Measurements from ENCODE around the gene FKBP8. TPM values are rescaled to one million over a fixed set of nuclear protein-coding genes. Genes with fewer than 3 reads are reported as not detected.

Gene FKBP8
- polyA plus RNA-seq, 1 donor from 2014 or later = 183 TPM

GRCh38 chr19:18558202-18558555, 14.8 kb upstream of the FKBP8 start:
- Histone ChIP-seq H2AFZ (ENCODE audit: low read depth, low read length) (peak overlapping the region; percentile 69), H3K36me3 (ENCODE audit: insufficient read depth, low read length) (no peaks in the 10 kb centered on the region)

GRCh38 chr19:18557411-18558201, 14.2 kb upstream of the FKBP8 start, which contains the start of gene KXD1:
Gene KXD1, plus strand, starts transcription at chr19:18557870. Its CDS starts 4,187 bp downstream, at chr19:18562057.
- H3K9me3 ChIP-seq (ENCODE audit: low read length) = no peaks in the 10 kb centered on the region
- H3K27ac ChIP-seq (ENCODE audit: low read length) = peak within 1 kb of the TSS; percentile 58
- TF ChIP-seq EP300 (conservative IDR thresholded peaks at IDR 0.05; ENCODE audit: poor library complexity, severe bottlenecking) = peak; percentile 78
- TF ChIP-seq REST (IDR thresholded peaks at IDR 0.05; ENCODE audit: borderline replicate concordance) = peak; percentile 54
- TF ChIP-seq MXI1 (conservative IDR thresholded peaks at IDR 0.05; ENCODE audit: poor library complexity, severe bottlenecking) = peak; percentile 90
- TF ChIP-seq TAF1 (IDR thresholded peaks at IDR 0.05; ENCODE audit: low read depth) = no peak
- no peak for TF ChIP-seq EZH2 (IDR thresholded peaks at IDR 0.05; ENCODE audit: borderline replicate concordance, insufficient read depth, low read length, poor library complexity, severe bottlenecking)
- peak; percentile 89 for TF ChIP-seq POLR2AphosphoS5 (IDR thresholded peaks at IDR 0.05)
- H3K9ac ChIP-seq (ENCODE audit: low read length) = peak within 1 kb of the TSS; percentile 77
- peak within 1 kb of the TSS; percentile 86 for H3K4me3 ChIP-seq (ENCODE audit: low read length)
- no peaks in the 10 kb centered on the region for H4K20me1 ChIP-seq (ENCODE audit: insufficient read depth)
- H3K27me3 ChIP-seq (ENCODE audit: insufficient read depth, low read depth, low read length) = no peaks in the 10 kb centered on the region
- peak within 1 kb of the TSS; percentile 96 for H3K4me2 ChIP-seq (ENCODE audit: low read length)
- no peaks in the 10 kb centered on the region for H3K9me2 ChIP-seq (ENCODE audit: insufficient read depth, low read length)
- H3F3A ChIP-seq (ENCODE audit: insufficient read depth, low read length, poor library complexity, severe bottlenecking) = no peaks in the 10 kb centered on the region
- peak within 1 kb of the TSS; percentile 69 for H2AFZ ChIP-seq (ENCODE audit: low read depth, low read length)
- H3K79me2 ChIP-seq (replicated peaks; ENCODE audit: insufficient read depth, low read length) = peaks cover 9% of the 10 kb centered on the region
- H3K36me3 ChIP-seq (ENCODE audit: insufficient read depth, low read length) = no peaks in the 10 kb centered on the region

More at GRCh38 chr19:18558202-18558555, 14.8 kb upstream of the FKBP8 start:
- no peaks in the 10 kb centered on the region for H3F3A ChIP-seq (ENCODE audit: insufficient read depth, low read length, poor library complexity, severe bottlenecking)
- H3K9ac ChIP-seq (ENCODE audit: low read length) = peak overlapping the region; percentile 77
- no peaks in the 10 kb centered on the region for H3K27me3 ChIP-seq (ENCODE audit: insufficient read depth, low read depth, low read length)
- H3K4me2 ChIP-seq (ENCODE audit: low read length) = peak overlapping the region; percentile 96
- peak overlapping the region; percentile 58 for H3K27ac ChIP-seq (ENCODE audit: low read length)
- no peaks in the 10 kb centered on the region for H3K9me3 ChIP-seq (ENCODE audit: low read length)
- peaks cover 9% of the 10 kb centered on the region for H3K79me2 ChIP-seq (replicated peaks; ENCODE audit: insufficient read depth, low read length)
- no peaks in the 10 kb centered on the region for H4K20me1 ChIP-seq (ENCODE audit: insufficient read depth)
- H3K9me2 ChIP-seq (ENCODE audit: insufficient read depth, low read length) = no peaks in the 10 kb centered on the region
- no peak for TF ChIP-seq EZH2 (IDR thresholded peaks at IDR 0.05; ENCODE audit: borderline replicate concordance, insufficient read depth, low read length, poor library complexity, severe bottlenecking)
- H3K4me3 ChIP-seq (ENCODE audit: low read length) = peak overlapping the region; percentile 86

GRCh38 chr19:18551631-18552030, 8.3 kb upstream of the FKBP8 start:
- no peak for TF ChIP-seq SMC3 (conservative IDR thresholded peaks at IDR 0.05; ENCODE audit: poor library complexity)
- TF ChIP-seq REST (IDR thresholded peaks at IDR 0.05; ENCODE audit: borderline replicate concordance) = no peak
- no peak for TF ChIP-seq TAF1 (IDR thresholded peaks at IDR 0.05; ENCODE audit: low read depth)
- no peak for TF ChIP-seq CTCF (IDR thresholded peaks at IDR 0.05; ENCODE audit: poor library complexity, severe bottlenecking)
- TF ChIP-seq EZH2 (IDR thresholded peaks at IDR 0.05; ENCODE audit: borderline replicate concordance, insufficient read depth, low read length, poor library complexity, severe bottlenecking) = no peak
- no peak for TF ChIP-seq POLR2AphosphoS5 (IDR thresholded peaks at IDR 0.05)
- no peak for TF ChIP-seq MXI1 (conservative IDR thresholded peaks at IDR 0.05; ENCODE audit: poor library complexity, severe bottlenecking)
- no peak for TF ChIP-seq RAD21 (conservative IDR thresholded peaks at IDR 0.05)
- TF ChIP-seq EP300 (conservative IDR thresholded peaks at IDR 0.05; ENCODE audit: poor library complexity, severe bottlenecking) = no peak
- Histone ChIP-seq H3K36me3 (ENCODE audit: insufficient read depth, low read length) (no peaks in the 10 kb centered on the region), H4K20me1 (ENCODE audit: insufficient read depth) (no peaks in the 10 kb centered on the region), H3K9me3 (ENCODE audit: low read length) (no peaks in the 10 kb centered on the region), H3F3A (ENCODE audit: insufficient read depth, low read length, poor library complexity, severe bottlenecking) (no peaks in the 10 kb centered on the region), H3K27me3 (ENCODE audit: insufficient read depth, low read depth, low read length) (no peaks in the 10 kb centered on the region), H2AFZ (ENCODE audit: low read depth, low read length) (no peak overlapping the region), H3K79me2 (replicated peaks; ENCODE audit: insufficient read depth, low read length) (no peaks in the 10 kb centered on the region), H3K27ac (ENCODE audit: low read length) (no peak overlapping the region), H3K9ac (ENCODE audit: low read length) (no peak overlapping the region), H3K4me2 (ENCODE audit: low read length) (no peak overlapping the region), H3K4me3 (ENCODE audit: low read length) (no peak overlapping the region), H3K9me2 (ENCODE audit: insufficient read depth, low read length) (no peaks in the 10 kb centered on the region)

Data from neural cell (in vitro differentiated cells).